Fibroblast of the conjunctiva (primary cell): ENCODE data around the gene DYRK1A.

Experiments used
- DNase-seq: peaks from one replicate; pipeline ENCODE4 v3.0.0-alpha.2; 2010; ENCODE audit warnings: low read depth

Gene DYRK1A

GRCh38 chr21:37385179-37385765 lies 18.7 kb downstream of the DYRK1A start:
- no peak for DNase-seq

- no peak for DNase-seq
Observed at GRCh38 chr21:37386151-37386550, 19.6 kb downstream of the DYRK1A start.

DNA sequence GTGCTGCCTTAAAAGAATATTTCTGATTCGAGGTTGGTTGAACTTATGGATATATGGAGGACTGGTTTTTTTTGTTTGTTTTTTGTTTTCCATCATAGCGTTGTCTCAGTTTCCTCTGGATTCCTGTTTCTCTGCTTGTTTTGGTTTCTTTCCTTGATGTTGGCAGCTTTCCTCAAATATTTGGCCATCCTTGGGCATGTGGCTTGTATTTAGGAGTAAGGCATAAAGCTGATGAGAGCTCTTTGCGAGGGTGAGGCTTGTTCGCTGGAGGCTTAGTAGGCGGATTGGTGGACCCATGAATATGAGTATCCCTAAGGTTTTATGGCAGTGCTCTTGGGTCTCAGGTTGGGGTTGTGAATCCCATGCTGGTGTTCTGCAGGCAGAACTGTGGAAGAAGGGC lies 22.9 kb downstream of the DYRK1A start:
- peak; percentile 29 for DNase-seq

GRCh38 chr21:37391666-37392065 lies 25.1 kb downstream of the DYRK1A start:
- DNase-seq = no peak

DNA sequence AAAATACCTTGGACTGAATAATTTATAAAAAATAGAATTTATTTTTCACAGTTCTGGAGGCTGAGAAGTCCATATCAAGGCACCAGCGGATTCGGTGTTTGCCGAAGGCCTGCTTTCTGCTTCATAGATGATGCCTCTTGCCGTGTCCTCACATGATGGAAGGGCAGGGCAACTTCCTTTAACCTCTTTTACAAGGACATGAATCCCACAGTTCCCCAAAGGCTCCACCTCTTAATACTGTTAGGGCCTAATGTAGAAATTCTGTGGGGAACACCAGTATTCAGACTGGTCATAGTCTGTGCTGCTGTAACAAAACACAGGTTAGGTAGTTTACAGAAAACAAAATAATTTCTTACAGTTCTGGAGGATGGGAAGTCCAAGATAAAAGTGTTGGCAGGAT lies 25.9 kb downstream of the DYRK1A start:
- DNase-seq = no peak

DNA sequence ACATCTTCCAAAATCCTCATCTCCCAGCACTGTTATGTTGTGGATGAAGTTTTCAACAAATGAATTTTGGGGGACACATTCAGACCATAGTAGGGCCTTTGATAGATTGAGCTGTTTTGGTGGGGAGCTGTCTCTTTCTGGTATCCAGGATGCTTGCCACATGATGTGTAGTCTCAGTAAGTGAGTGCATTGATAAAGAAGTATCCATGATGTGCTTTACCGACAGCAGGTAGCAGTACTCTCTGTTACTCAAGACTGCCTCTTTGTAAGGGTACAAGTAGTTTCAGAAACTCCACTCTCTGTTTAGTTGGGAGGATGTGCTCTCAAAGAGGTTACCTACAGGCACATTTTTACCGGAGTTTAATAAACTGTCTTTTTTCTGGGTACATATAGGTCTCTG lies 26.5 kb downstream of the DYRK1A start:
- DNase-seq = no peak

DNA sequence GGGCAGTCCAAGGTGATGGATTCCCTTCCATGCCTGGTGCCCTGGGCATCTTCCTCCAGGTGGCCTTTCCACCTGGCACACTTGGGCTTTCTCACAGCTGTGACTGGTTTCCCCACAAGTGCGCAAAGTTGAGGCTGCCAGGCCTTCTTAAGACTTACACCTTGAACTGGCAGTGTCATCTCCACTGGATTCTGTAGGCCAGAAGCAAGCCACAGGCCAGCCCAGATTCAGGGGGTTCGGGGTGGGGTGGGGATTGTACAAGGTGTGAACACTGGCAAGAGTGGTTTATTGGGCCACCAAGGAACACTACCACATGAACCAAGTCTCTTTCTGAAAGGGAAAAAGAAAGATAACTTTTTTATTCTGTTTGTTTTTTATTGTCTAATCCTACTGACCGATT lies 27.2 kb downstream of the DYRK1A start:
- no peak for DNase-seq

DNA sequence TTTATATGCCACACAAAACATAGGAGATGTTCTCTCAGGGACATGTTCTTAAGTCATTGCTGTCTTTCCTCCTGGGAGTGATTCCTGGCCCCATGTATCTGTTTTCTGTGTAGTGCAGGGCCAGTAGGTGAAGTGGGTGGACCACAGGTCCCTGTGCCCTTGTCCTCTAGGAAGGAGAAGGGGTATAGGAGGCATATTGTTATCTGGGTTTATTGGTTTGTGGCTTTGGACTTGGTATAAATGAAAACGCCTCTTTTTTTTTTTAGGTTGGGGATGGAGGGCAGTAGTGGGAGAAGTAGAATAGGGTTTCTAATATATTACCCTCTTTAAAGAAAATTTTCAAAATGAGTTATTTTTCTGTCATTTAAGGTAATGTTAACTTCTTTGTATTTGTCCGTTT lies 29.4 kb downstream of the DYRK1A start:
- no peak for DNase-seq

DNA sequence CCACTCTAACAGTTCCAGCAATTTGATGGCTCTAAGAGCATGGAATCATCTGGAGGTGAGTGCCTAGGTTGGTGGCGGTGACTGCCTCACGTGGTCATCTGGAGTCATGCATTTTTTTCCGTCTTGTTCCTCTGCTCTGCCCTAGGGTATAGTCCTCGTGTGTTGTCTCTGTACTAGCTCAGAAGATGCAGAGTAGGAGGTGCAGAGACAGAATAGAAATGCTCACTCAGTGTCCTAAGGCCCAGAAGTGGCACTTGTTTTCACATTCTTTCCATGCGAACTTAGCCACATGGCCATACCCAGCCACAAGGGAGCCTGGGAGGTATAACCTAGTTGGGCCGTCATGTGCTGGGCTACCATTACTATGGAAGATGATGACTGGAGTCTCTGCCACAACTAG lies 30.3 kb downstream of the DYRK1A start:
- no peak for DNase-seq

DNA sequence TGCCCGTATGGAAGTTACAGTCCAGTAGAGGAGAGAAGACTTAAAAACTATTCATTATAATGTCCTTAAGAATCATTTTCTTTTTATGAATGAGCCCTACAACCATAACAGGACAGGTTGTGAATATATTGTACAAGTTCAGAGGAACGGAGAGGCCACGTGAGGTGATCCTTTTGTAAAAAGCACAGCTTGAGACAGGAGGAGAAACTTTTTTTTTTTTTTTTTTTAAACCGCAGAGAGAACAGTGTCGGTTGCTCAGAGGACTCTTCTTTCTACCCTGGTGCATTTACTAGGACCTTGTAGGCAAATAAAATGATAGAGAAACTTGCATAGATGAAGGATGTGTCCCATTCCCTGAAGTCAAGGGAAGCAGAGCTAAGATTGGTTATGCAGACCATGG lies 32.1 kb downstream of the DYRK1A start:
- no peak for DNase-seq

- no peak for DNase-seq
Observed at GRCh38 chr21:37402251-37402867, 35.8 kb downstream of the DYRK1A start.

GRCh38 chr21:37405629-37406028 lies 39.1 kb downstream of the DYRK1A start:
- no peak for DNase-seq

DNA sequence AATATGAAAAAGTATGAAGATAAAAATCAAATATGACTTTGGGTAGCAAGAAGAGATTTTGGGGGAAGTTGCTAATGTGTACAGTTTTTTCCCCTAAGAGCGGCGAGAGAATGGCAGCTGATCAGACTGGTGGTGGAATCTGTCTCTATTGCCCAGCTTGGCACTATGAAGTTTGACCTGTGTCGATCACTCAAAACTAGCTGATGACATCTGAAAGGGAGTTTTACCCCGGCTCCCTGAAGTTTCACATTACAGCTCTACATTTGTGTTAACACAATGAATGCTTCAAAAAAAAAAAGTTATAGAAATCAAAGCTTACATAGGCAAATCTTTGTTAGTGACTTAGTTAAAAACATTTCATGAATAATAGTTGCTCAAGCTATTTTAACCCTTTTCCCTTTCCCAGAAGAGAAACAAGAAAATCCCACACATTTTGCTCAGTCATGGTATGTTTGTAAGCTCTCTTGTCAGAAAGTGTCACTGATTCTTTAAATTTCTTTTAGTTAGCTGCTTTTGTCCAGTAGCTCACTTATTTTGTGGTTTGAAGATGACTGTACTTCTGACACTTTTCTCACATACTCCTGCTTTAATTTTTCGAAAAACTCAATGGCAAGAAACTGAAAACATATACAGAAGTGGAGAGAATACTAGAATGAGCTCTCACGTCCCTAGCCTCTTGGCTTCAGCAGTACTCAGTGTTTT lies 41.3 kb downstream of the DYRK1A start:
- no peak for DNase-seq

DNA sequence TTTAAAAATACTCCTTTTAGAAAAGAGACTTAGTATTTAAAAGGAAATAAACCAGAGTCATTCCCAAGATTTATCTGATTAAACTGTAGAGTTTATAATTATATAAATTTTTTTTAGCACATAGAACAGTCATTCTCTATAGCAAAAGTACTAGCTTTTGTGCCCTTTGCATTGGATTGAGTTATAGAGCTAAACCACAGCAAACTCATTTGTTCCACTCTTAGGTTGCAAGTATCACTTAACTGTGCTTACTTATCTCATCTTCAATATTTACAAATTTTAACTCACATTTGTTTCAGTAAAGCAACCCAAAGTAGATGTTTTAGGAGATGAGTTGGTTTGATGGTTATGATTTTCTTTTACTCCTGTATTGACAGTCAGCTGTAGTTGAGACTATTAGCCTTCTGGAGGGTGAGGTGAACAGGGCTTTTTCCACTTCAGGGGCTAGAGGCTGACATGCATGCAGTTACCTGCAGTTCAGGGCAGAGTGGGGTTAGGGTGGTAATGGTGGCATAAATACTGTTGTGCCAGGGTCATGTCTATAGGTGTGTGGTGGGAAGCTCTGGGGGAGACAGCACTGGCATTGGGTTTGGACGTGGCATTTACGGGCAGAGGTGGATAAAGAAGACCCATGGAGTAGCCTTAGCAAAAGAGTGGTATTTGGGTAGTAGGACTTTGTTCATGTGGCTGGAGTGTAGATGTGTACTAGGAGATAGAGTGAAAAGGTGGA lies 42.1 kb downstream of the DYRK1A start:
- no peak for DNase-seq

GRCh38 chr21:37410639-37411038 lies 44.1 kb downstream of the DYRK1A start:
- no peak for DNase-seq

DNA sequence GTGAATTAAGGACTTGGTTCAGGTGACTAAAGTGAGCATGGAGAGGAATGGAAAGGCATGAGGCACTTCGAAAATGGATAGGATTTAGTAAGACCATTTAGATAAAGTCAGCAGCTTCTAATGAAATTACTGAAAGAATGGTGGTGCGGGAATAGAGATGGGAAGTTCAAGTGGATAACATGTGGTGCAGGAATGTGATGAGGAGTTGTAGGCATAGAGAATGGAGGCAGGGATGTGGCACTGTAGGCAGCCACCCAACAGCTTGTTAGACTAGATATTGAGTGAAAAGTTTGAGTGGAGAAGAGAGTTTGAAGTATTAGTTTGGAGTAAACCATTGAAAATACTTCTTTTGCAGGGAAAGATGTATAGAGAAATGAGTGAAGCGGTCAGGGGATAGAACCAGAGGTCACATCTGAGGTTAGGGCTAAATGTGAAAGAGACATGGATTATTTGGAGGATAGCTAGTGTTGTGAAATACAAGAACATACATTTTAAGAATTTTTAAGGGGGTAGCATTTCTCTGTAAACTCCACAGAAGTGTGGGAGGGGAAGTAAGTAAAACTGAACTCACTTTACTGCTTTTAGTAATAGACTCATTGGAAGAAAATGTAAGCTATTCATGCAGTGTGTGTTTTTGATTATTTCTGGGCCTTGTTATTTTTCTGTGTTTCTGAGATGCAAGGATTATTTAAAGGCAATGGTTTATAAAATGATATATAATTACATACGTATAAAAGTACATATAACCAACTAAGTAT lies 46.2 kb downstream of the DYRK1A start:
- peak; percentile 49 for DNase-seq

- DNase-seq = no peak
Observed at GRCh38 chr21:37413553-37414291, 47.1 kb downstream of the DYRK1A start.

- no peak for DNase-seq
Observed at GRCh38 chr21:37414292-37415253, 48.0 kb downstream of the DYRK1A start.

DNA sequence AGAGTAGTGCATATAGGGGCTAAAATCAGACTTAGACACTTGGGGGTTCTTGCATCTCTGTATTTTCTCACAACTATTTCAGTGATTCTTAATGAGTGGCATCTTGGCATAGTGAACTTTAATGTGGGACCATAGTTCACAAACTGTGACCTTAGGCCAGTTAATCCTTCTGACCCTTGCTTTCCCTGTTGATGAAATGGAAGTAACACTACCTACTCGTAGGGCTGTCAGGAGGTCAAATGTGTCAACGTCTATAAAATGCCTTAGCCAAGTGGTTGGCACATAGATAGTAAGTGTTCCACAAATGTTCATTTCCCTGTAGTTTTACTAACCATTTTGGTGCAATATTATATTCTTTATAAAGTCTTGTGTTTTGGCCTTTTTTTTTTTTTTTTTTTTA lies 49.4 kb downstream of the DYRK1A start:
- no peak for DNase-seq

GRCh38 chr21:37416914-37417313 lies 50.3 kb downstream of the DYRK1A start:
- no peak for DNase-seq
